Measurements from ENCODE around the gene DGKZ. TPM values are rescaled to one million over a fixed set of nuclear protein-coding genes. Genes with fewer than 3 reads are reported as not detected.

The DGKZ gene
- total RNA-seq, 2 donors from 2014 or later = 38.5 to 41.2 TPM

- no peak for DNase-seq (ENCODE audit: low spot score)
- intact Hi-C loops (cut with DNase I) = no loop called here
Measured at GRCh38 chr11:46387456-46387855, 40.2 kb downstream of the DGKZ start.

- intact Hi-C loops (cut with DNase I) = no loop called here
- no peak for DNase-seq (ENCODE audit: low spot score)
Measured at GRCh38 chr11:46387919-46388618, 40.8 kb downstream of the DGKZ start.

GRCh38 chr11:46388619-46389449 lies 41.6 kb downstream of the DGKZ start:
- no peak for DNase-seq (ENCODE audit: low spot score)
- intact Hi-C loops (cut with DNase I) = no loop called here

- intact Hi-C loops (cut with DNase I) = loop anchor here in 1 of 2 donors (10.0 kb wide), 1 partner anchor 135 kb away; no protein-coding TSS in a partner anchor
- DNase-seq (ENCODE audit: low spot score) = peak; percentile 91
Measured at GRCh38 chr11:46389450-46390330, 42.4 kb downstream of the DGKZ start.

GRCh38 chr11:46390331-46391171 lies 43.3 kb downstream of the DGKZ start:
- DNase-seq (ENCODE audit: low spot score) = no peak
- intact Hi-C loops (cut with DNase I) = loop anchor here in 1 of 2 donors (10.0 kb wide), 1 partner anchor 134 kb away; no protein-coding TSS in a partner anchor

- no peak for DNase-seq (ENCODE audit: low spot score)
- intact Hi-C loops (cut with DNase I) = loop anchor here in 1 of 2 donors (10.0 kb wide), 1 partner anchor 134 kb away; no protein-coding TSS in a partner anchor
Measured at GRCh38 chr11:46391186-46391577, 43.9 kb downstream of the DGKZ start.

- no peak for DNase-seq (ENCODE audit: low spot score)
- intact Hi-C loops (cut with DNase I) = loop anchor here (2.0 to 10.0 kb wide), 2 partner anchors 133 to 143 kb away; no protein-coding TSS in a partner anchor
Measured at GRCh38 chr11:46391578-46392420, 44.5 kb downstream of the DGKZ start, which contains the start of gene CHRM4. CHRM4 (minus strand) TSS chr11:46391776; CDS start chr11:46386557, 5,219 bp downstream.

- peak; percentile 96 for DNase-seq (ENCODE audit: low spot score)
- intact Hi-C loops (cut with DNase I) = loop anchor here (2.0 to 10.0 kb wide), 2 partner anchors 132 to 142 kb away; no protein-coding TSS in a partner anchor
Measured at GRCh38 chr11:46392421-46393230, 45.4 kb downstream of the DGKZ start.

GRCh38 chr11:46393231-46393616 lies 46.0 kb downstream of the DGKZ start:
- intact Hi-C loops (cut with DNase I) = loop anchor here (2.0 to 10.0 kb wide), 2 partner anchors 132 to 142 kb away; no protein-coding TSS in a partner anchor
- no peak for DNase-seq (ENCODE audit: low spot score)

GRCh38 chr11:46393759-46394158 lies 46.5 kb downstream of the DGKZ start:
- intact Hi-C loops (cut with DNase I) = loop anchor here (2.0 to 10.0 kb wide), 2 partner anchors 131 to 141 kb away; no protein-coding TSS in a partner anchor
- DNase-seq (ENCODE audit: low spot score) = no peak

- intact Hi-C loops (cut with DNase I) = loop anchor here in 1 of 2 donors (10.0 kb wide), 1 partner anchor 127 kb away; no protein-coding TSS in a partner anchor
Measured at GRCh38 chr11:46397526-46397925, 50.3 kb downstream of the DGKZ start.

GRCh38 chr11:46402957-46403902 lies 56.0 kb downstream of the DGKZ start:
- intact Hi-C loops (cut with DNase I) = no loop called here

More at GRCh38 chr11:46397526-46397925, 50.3 kb downstream of the DGKZ start:
- DNase-seq (ENCODE audit: low spot score) = no peak

GRCh38 chr11:46404476-46405017 lies 57.3 kb downstream of the DGKZ start:
- DNase-seq (ENCODE audit: low spot score) = peak; percentile 68
- intact Hi-C loops (cut with DNase I) = no loop called here

More at GRCh38 chr11:46402957-46403902, 56.0 kb downstream of the DGKZ start:
- DNase-seq (ENCODE audit: low spot score) = peak; percentile 46

- intact Hi-C loops (cut with DNase I) = no loop called here
- DNase-seq (ENCODE audit: low spot score) = no peak
Measured at GRCh38 chr11:46407635-46408034, 60.4 kb downstream of the DGKZ start.

All from posterior vena cava (tissue), 2 donors.